GM18909 (cell line): ENCODE data around the gene CNOT8.

Source experiments
- ATAC-seq: cut with Tn5 transposase; IDR thresholded peaks from one replicate; pipeline ENCODE4 v1.9.1; 2021; ENCODE audit warnings: mild to moderate bottlenecking; ENCODE audit not compliant: unreplicated experiment, poor library complexity

Gene CNOT8

DNA sequence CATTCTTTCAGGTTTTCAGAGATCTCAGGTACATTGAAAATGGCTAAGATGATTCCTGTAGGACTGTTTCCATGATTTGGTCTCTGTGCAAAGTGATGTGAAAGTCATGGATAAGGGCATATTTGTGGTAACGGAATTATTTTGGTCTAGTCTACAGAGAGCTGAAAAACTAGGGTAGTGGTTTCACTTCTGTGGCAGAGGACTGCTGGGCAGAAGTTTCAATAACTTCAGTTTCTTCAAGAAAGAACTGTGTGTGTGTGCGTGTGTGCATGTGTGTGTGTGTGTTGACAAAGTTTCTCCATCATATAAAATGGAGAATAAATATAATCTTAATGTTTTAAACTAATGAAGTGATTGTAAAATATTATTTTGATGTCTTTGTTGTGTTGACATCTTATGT lies 4.3 kb downstream of the CNOT8 start:
- no peak for ATAC-seq

DNA sequence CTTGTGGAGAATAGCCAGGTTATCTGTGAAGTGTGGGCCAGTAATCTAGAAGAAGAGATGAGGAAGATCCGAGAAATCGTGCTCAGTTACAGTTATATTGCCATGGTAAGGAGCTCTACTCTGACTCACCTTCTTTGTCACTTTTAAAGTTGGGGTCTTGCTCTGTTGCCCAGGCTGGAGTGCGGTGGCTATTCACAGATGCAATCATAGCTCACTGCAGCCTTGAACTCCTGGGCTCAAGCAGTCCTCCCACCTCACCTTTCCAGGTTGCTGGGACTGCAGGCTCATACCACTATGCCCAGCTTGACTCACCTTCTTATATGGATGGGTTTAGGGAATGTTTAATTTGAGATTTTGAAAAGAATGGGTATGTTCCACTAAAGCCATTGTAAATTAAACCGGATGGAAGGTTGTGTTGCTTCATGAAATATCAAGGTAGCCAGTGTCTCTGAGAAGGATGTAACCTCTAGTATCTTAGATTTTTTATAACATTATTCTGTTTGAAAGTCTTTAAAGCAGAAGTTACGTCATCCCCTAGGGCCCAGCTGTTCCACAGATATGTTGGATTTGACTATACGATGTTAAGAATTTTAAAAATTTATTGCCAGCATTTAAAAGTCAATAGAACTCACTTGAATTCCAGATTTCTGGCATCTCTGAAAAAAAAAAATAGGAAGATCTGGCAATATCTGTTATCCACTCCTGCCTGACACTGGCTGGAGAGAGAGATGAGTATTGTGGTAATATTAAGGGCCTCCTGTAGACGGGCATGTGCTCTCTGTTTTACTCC lies 5.1 kb downstream of the CNOT8 start:
- ATAC-seq = no peak

DNA sequence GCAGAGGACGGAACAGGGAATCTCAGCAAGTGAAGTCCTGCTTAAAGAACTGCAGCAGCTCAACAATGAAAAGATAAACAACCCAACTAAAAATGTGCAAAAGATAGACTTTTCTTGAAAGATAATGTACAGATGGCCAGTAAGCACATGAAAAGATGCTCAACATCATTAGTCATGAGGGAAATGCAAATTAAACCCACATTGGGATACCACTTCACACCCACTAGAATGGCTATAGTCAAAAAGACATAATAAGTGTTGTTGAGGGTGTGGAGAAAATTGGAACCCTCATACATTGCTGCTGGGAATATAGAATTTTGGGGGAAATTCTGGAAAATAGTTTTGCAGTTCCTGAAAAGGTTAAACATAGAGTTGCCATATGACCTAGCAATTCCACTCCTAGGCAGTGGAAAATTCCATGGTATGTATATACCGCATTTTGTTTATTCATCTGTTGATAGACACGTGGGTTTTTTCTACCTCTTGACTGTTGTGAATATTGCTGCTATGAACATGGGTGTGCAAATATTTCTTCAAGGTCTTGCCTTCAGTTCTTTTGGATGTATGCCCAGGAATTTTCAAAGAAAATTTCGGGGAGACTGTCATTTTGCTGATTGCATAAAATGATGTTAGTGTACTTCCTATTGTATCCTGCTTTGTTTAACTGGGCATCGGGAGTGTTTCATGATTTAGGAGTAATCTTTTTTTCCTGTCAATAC lies 7.2 kb downstream of the CNOT8 start:
- no peak for ATAC-seq

DNA sequence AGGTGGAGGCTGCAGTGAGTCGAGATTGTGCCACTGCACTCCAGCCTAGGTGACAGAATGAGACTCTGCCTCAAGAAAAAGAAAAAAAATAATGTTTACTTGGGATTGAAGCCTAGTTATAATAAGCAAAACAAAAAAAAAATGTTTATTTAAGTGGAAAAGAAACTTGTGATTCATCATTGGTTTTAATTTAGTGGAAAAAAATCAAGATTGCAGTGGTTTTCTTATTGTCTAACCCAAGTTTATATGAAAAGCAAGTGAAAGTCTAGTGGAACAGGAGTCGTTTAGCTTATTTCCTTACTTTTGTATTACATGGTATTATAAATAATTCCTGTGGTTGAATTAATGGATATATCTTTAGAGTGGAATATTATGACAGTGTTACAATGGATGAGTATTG lies 8.4 kb downstream of the CNOT8 start:
- ATAC-seq = no peak

DNA sequence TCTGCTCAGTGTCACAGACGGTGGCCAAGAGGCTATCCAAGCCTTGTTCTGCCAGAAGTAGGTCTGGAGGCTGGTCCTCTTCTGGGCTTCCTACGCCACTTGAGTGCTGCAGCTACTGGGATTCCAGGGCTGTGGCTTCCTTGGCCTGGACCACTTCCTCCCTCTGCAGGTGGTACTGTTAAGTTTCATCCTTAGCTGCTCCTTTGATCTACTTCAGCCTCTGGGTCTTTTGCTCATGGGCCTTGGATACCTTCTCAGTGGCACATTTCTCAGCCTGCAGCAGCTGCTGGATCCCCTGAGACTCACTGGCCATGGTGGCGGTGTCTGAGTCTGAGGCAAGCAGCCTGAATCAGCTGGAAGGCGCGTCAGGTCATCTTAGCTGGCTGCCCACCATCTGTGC lies 10.3 kb downstream of the CNOT8 start:
- no peak for ATAC-seq

DNA sequence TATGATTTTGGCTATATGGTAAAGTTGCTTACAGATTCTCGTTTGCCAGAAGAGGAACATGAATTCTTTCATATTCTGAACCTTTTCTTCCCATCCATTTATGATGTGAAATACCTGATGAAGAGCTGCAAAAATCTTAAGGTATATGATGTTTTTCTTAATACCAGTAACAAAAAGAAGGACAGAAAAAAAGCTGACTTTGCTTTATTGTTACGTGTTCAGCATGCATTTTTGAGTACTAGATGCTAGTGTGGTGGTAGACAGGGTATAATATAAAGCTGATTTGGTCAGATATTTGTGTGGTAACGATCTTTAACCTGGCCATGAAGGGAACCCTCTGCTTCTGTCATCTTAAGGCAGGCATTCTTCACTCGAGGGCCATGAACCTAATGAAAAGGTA lies 13.3 kb downstream of the CNOT8 start:
- ATAC-seq = no peak

DNA sequence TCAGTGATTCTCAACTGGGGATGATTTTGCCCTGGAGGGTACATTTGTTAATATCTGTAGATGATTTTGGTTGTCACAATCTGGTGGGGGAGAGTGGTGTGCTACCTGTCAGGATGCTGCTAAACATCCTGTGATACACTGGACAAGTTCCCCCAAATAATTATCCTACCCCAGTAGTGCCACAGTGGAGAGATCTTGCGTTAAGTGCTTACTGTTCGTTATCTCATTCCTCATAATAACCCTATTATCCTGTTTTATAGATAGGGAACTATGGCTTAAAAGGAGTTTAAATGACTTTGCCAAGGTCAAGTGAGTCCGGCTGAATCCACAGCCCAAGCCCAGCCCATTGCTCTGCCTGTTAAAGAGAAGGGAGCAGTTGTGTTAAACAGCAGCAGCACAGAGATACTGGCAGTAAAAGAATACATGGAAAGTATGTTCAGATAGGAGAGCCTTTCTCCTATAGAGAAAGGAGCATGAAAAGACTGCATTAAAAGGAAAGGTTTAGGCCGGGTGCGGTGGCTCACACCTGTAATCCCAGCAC lies 15.4 kb downstream of the CNOT8 start:
- no peak for ATAC-seq

DNA sequence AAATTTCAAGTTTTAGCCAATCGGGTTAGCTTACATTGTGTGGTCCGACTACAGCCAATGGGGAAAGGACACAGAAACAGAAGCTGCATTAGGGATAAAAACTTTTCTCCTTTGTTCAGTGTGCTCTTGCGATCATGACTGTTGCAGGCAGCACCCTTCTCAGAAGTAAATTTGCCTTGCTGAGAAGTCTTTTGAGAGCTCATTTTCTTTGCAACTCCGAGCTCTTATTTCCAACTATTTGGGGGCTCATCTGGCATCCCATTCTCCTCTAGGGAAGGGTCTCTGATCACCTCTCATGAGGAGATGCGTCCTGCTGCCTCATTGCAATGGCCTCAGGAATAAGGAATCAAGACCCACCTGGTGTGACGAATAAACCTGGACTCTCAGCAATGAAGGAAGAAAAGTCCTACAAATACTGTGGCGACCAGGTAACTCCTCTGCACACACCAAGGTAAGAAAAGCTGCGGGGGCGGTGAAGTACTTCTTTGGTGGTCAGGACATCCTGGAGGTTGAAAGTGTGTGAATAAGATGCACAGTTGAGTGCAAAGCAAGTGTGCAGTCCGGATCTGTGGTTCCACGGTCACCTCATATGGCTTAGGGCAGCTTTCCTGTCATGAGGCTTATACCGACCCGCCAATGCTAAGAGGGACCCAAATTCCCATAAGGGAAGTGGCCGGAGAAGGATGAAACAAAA lies 20.4 kb downstream of the CNOT8 start:
- ATAC-seq = no peak

DNA sequence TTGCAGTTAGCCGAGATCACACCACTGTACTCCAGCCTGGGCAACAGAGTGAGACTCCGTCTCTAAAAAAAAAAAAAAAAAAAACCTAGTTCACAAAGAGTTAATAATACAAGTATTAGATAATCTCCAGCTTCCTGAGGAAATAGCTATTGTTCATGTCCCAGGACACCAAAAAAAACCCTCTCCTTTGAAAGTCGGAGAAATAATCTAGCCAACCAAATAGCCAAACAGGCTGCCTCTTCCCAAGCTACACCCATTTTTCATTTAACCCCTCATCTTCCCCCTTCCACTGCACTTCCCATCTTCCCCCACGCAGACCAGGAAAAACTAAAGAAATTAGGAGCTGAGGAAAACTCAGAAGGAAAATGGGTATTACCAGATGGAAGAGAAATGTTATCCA lies 23.6 kb downstream of the CNOT8 start:
- no peak for ATAC-seq

DNA sequence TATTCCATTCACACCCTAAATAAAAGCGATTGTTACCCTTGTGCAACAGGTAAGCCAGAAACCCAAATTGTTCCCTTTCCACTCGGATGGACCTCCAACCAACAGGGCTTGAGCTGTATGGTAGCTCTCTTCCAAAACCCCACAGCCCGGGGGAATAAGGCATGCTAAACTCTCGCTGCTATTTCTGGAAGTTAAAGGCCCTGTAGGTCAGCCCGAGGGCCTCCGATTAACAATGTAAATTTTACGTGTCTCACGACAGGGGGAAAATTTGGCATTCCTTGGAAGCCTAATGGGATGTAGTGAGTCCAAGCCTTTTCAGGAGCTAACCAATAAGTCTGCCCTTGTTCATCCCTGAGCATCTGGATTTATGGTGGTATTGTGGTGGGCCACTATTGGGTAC lies 26.0 kb downstream of the CNOT8 start:
- ATAC-seq = no peak

DNA sequence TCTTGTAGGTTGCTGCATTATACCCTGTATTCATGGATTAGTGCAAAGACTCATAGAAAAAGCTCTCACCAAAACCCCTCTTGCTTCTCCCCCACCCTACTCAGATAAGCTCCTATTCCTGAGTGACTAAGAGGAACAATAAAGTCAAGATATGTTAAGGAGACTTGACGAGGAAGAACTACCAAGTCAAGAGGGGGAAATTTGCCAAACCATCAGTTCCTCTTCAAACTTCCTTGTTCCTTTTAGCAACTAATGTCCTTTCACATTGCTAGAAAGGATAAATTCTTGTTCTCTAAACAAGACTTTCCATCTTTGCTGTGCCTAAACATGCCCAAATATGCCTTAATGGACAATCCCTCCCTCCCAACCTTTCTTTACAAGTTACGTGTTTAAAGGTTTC lies 27.0 kb downstream of the CNOT8 start:
- ATAC-seq = no peak

DNA sequence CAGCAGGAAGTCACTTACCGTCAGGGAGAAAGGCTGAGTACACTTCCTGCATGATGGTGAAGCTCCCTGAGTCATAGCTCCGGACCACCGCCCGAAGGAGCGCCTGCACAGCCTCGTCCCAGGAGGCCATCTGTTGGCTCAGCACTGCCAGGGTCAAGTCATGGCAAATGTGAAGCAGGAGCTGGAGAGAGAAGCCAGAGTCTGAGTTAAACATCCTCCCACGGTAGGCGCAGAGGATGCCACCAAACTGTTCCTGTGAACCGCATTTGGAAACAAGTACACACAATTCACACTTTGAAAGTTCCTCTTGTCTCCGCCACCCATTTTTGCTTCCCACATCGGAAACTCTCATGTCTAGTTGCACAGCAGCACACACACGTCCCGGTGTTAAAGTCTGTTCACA lies 33.9 kb downstream of the CNOT8 start:
- ATAC-seq = no peak

DNA sequence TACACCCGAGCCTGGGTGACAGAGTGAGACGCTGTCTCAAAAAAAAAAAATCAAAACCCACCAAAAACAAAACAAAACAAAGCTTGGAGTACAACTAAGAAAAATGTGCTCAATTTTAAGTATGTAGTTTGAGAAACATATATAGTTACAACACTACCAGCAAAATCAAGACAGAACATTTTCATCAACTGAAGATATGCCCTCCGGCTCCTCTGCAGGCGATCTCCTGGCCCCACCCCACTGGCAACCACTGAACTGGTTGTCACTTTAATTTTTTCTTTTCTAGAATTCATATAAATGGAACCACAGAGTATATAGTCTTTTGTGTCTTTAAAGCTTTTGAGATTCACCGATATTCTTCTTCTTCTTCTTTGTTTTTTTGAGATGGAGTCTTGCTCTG lies 35.0 kb downstream of the CNOT8 start:
- ATAC-seq = no peak

DNA sequence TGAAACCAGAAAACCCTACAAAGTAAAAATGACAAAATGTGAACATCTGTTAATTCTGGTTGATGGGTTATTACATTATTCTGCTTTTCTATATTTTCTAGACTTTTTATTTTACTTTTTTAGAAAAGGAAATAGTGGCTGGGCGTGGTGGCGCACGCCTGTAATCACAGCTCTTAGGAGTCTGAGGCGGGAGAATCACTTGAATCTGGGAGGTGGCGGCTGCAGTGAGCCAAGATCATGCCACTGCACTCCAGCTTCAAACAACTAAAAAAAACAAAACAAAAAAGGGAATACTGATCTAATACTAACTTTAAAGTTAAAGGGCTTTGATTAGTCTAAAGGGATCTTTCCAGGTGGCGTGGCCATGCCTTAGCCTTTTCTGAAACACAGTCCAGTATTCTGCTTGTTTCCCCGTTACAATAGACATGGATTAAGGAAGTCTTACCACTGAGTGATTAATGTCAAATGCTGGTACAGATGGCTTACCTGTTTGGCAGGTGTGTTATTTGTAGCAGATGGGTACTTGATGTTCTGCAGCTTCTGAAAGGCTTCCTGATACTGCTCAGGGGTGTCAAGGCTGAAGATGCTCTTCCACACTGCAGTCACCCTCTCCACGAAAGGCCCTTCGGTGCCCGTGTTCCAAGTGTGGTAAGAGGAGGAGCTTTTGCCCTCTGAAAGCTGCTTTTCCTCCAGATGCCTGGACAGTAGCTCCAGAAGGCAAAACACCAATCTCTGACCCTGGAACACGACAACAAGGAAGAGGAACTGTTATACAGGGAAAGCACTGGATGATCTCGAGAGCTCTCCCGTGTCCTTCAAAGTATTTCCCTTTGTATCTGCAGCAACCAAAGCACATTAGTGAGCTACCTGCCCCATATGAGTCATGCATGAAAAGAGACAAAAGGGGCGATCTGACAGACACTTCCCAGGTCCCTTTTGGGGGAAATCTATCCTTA lies 37.5 kb downstream of the CNOT8 start:
- ATAC-seq = no peak

DNA sequence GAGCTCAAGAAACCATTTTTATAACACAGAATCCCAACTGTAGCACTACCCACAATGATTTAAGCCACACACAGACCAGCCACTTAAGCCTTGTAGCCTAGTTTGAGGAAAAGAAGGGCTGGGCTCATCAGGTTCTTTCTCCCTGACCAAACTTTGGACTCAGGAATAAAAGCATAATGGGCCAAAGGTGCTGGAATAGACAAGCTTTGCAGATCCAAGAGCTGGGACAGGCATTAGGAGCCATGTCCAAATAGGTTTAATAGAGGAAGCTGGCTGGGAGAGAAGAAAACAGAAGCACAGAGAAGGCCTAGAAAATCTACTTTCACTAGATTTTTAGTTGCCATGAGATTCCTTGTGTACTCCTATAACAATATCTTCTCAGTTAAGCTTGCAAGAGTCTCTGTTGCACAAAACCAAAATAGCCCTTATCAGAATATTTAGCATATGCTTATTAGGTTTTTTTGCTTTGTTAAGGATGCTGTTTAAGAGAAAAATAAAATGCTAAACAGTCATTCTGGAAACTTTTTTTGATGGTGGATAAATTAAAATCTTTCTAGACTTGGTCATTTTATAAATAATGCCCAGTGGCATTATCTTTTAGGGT lies 38.2 kb downstream of the CNOT8 start:
- no peak for ATAC-seq

DNA sequence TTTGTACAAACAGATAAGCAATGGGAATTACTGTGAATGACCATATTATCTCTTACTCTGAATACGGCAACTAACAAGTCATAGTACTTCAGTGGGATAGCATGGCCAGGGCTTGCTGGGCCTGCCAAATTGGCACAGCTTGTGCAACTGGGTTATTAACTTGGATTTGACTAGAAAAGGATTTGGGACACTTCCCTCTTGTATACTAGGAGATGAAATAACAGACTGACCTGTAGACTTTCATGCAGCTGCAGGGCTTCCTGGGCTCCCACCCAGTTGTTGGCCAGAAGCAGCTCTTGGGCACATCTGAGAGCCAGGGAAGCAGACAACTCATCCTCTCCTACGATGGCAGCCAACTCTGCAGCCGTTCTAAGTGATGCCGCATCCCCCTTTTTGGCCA lies 39.8 kb downstream of the CNOT8 start:
- no peak for ATAC-seq

DNA sequence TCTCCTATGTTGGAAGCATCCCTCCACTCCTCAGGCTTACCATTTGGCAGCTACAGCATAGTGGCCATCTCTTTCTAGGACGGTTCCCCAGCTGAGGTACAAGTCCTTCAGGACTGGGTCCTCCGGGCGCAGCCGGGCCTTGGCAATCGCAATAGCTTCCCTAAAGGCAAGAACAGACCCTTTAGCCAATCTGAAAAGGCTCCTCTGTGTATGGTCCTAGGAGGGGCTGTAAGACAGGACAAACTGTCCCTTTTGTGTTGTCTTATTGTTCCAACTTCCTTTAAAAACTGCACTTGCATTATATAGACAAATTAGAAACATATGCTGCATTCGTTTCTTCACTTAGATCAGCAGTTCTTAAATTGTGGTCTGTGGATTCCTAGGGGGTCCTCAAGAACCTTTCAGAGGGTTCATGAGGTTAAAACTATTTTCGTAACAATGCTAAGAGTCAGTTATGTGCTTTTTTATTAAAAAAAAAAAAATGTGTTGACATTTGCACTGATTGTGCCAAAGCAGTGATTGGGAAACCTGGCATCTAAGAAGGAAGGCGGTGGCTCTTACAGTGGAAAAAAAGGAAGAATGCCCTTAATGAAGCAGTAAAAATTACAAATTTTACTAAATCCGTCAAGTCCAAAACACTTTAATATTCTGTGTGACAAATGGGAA lies 40.9 kb downstream of the CNOT8 start:
- ATAC-seq = no peak

DNA sequence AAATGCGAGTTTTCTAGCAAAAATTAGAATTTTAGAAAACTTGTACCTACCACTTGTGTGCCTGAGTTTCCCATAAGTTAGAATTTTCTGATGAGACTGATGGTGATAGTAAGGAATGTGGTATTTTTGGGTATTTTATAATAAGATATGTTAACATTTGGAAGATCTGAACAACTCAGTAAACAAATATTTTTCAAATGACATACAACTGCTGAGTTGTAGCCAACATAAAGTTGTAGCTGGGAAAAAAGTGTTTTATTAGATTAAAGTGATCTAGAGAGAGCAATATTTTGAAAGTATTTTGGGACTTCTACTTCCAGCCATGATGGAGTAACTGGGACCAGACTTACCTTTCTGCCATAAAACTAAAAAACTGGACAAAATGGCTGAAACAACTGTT lies 41.6 kb downstream of the CNOT8 start:
- no peak for ATAC-seq

DNA sequence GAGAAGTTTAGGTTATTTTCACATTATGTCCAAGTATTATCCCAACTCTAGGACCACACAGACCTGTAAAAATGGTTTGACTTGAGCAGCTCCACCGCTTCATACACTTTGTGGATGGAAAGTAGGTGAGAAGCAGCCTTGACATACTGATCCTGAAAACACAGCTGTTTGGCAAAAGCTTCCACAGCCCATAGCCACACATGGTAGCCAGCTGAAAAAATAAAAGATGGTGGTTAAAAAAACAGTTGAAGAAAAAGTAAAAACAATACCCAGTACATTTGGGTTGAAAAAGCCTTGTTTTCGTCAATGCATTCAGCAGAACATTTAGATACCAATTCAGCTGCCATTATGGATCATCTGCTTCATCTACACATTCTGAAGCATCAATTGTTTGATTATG lies 42.8 kb downstream of the CNOT8 start:
- no peak for ATAC-seq
